GM23248 (cell line): ENCODE measurements around the gene SNX19.

Experiments
- EZH2 ChIP-seq: fragments of 200-600 bp; sonication (generic); IDR thresholded peaks from 2 replicates; pipeline ENCODE4 v1.6.1; 2018; ENCODE audit warnings: antibody characterized with exemption, mild to moderate bottlenecking; ENCODE audit not compliant: insufficient read depth, poor library complexity, severe bottlenecking
- EZH2phosphoT487 ChIP-seq: fragments of 200-600 bp; sonication (generic); IDR thresholded peaks from 2 replicates; pipeline ENCODE4 v1.6.1; 2018; ENCODE audit warnings: antibody characterized with exemption, moderate library complexity, mild to moderate bottlenecking, low read depth; ENCODE audit not compliant: insufficient read depth

DNA sequence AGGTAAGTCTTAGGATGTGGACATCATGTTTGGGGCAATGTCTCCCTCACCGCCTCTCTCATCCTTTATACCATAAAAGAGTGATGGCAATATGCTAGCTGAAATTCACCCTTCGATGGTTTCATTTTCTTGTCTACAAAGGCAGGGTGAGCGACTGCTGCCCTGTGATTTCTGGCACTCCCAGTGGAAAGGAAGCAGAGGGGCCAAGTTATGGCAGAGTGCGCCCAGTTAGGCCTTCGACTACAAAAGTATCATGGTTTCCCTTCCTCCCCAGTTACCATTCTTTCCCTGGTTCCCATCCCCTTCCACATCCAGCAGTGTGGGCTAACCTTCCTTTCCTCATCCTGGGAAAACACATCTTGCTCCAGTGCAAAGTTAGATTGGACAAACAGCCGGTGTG lies 43.8 kb downstream of the SNX19 start:
- TF ChIP-seq EZH2 (no peak), EZH2phosphoT487 (no peak)
